GM23248 (cell line): Measurements from ENCODE around the gene PRR22.

Source experiments
- EZH2 ChIP-seq: fragments of 200-600 bp; sonication (generic); IDR thresholded peaks from 2 replicates; pipeline ENCODE4 v1.6.1; 2018; ENCODE audit warnings: antibody characterized with exemption, mild to moderate bottlenecking; ENCODE audit not compliant: insufficient read depth, poor library complexity, severe bottlenecking
- EZH2phosphoT487 ChIP-seq: fragments of 200-600 bp; sonication (generic); IDR thresholded peaks from 2 replicates; pipeline ENCODE4 v1.6.1; 2018; ENCODE audit warnings: antibody characterized with exemption, moderate library complexity, mild to moderate bottlenecking, low read depth; ENCODE audit not compliant: insufficient read depth

DNA sequence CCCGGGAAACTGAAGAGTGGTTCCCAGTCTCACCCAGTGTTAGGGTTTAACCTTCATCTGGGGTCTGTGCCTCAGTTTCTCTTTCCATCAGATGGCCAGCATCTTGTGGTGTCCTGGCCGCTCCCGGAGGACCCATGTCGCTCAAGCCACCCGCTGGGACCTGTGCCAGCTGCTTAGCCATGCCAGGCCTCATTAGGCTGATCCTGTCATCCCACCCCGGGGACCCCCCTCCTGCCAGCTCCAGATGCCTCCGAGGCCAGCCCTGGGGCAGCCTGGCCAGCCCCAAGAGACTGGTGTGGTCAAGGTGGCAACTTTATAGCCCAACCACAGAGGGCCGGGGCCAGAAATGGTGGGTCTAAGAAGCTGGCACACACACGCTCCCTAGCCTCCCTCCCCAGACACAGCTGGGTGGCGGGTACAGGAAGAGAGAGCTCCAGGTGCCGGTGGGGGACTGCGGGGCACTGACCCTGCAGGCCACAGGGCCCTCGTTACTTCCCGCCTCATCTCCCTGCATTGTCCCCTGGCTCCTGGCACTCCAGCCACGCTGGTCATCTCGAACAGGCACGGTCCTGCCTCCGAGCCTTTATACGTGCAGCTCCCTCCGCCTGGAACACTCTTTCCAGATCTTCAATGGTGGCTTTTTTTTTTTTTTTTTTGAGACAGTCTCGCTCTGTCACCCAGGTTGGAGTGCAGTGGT lies 23.7 kb upstream of the PRR22 start:
- TF ChIP-seq EZH2phosphoT487: no peak
- TF ChIP-seq EZH2: no peak
